CD4-positive, alpha-beta T cell (primary cell): ENCODE results near the gene CHST14. TPM values are rescaled to one million over a fixed set of nuclear protein-coding genes. Genes with fewer than 3 reads are reported as not detected.
A peak's percentile ranks its signal among the peaks of the same experiment; 100 is the strongest.

Experiments used
- ATAC-seq: fragments of 200-7000 bp; cut with Tn5 transposase; one replicate; pipeline ENCODE4 v1.10.0; 2022; ENCODE audit warnings: mild to moderate bottlenecking; ENCODE audit not compliant: poor library complexity
- CTCF ChIA-PET: fragments of 350-600 bp; sonication (Branson Sonifier 250); formaldehyde crosslinking; loops from one replicate; lab custom pipeline; 2021; ENCODE audit warnings: antibody characterized with exemption, inconsistent platforms; lab: Charles Lee
- POLR2A ChIA-PET: fragments of 350-600 bp; sonication (Branson Sonifier 250); formaldehyde crosslinking; loops from one replicate; lab custom pipeline; 2021; ENCODE audit warnings: antibody characterized with exemption, inconsistent platforms; lab: Charles Lee
- DNase-seq, 14 experiments: peaks; one replicate each; pipeline ENCODE4 v3.0.0-alpha.2; 2013 to 2020; ENCODE audit warnings: mixed read lengths in 2 of 14
- H3K27ac ChIP-seq, 2 donors: one replicate each; pipeline versions ENCODE4 v1.5.1 to v1.7.0; 2013; ENCODE audit warnings: low read length in 2 of 2, low read depth in 1 of 2, mild to moderate bottlenecking in 1 of 2
- H3K27me3 ChIP-seq, 2 experiments: 1 replicate in 1 of 2; 2 replicates in 1 of 2; pipeline versions ENCODE4 v1.6.1 to v1.7.0; 2013; ENCODE audit warnings: low read length in 2 of 2, control low read depth in 1 of 2, mild to moderate bottlenecking in 1 of 2, moderate library complexity in 1 of 2; ENCODE audit not compliant: insufficient read depth in 2 of 2, control insufficient read depth in 1 of 2
- H3K36me3 ChIP-seq: one replicate; pipeline ENCODE4 v1.6.1; 2013; ENCODE audit warnings: low read length, control low read depth; ENCODE audit not compliant: insufficient read depth
- H3K4me1 ChIP-seq: one replicate; pipeline ENCODE4 v1.6.1; 2013; ENCODE audit warnings: low read length, control low read depth; ENCODE audit not compliant: insufficient read depth
- H3K4me3 ChIP-seq: one replicate; pipeline ENCODE4 v1.5.1; 2013; ENCODE audit warnings: mild to moderate bottlenecking, low read length, moderate library complexity
- H3K9me3 ChIP-seq, 2 experiments: 1 replicate in 1 of 2; 2 replicates in 1 of 2; pipeline versions ENCODE4 v1.6.1 to v1.7.0; 2013; ENCODE audit warnings: low read length in 2 of 2, mild to moderate bottlenecking in 2 of 2, control low read depth in 1 of 2, moderate library complexity in 1 of 2; ENCODE audit not compliant: control insufficient read depth in 1 of 2, insufficient read depth in 1 of 2
- H3K27ac Mint-ChIP-seq: one replicate; pipeline ENCODE4 v1.8.0; 2020; ENCODE audit warnings: mixed read lengths
- H3K27me3 Mint-ChIP-seq: one replicate; pipeline ENCODE4 v1.8.0; 2021; ENCODE audit warnings: mixed read lengths
- H3K36me3 Mint-ChIP-seq: one replicate; pipeline ENCODE4 v1.8.0; 2021; ENCODE audit warnings: low read depth, mixed read lengths
- H3K4me1 Mint-ChIP-seq: one replicate; pipeline ENCODE4 v1.8.0; 2021; ENCODE audit warnings: low read depth, mixed read lengths
- H3K4me3 Mint-ChIP-seq: one replicate; pipeline ENCODE4 v1.8.0; 2020; ENCODE audit warnings: mild to moderate bottlenecking, mixed read lengths
- H3K9me3 Mint-ChIP-seq: one replicate; pipeline ENCODE4 v1.8.0; 2020; ENCODE audit warnings: mixed read lengths
- CTCF ChIP-seq: fragments of 200-600 bp; IDR thresholded peaks from one replicate; pipeline ENCODE4 v1.8.0; 2022; ENCODE audit warnings: antibody characterized with exemption, mild to moderate bottlenecking
- intact Hi-C, 2 experiments: fragments of 100-400 bp; cut with DNase I in 1 of 2; cut with micrococcal nuclease in 1 of 2; formaldehyde crosslinking; loops; one replicate each; pipeline versions ENCODE4 v1.15.1 to v1.9.0; 2023 to 2025; cut with DNase I, micrococcal nuclease
- total RNA-seq, 174 experiments: library from RNA in 2 of 174; stranded (reverse) in 2 of 174; gene quantifications; one replicate each; pipeline ENCODE4 v1.2.3 and lab custom pipeline; 2021 to 2026

Gene CHST14
- total RNA-seq, 2 experiments from 2014 or later = 4.6 to 5.1 TPM

DNA sequence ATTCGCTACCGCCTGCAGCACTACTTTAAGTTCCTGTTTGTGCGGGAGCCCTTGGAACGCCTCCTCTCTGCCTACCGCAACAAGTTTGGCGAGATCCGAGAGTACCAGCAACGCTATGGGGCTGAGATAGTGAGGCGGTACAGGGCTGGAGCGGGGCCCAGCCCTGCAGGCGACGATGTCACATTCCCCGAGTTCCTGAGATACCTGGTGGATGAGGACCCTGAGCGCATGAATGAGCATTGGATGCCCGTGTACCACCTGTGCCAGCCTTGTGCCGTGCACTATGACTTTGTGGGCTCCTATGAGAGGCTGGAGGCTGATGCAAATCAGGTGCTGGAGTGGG lies 995 bp downstream of the CHST14 start:
- peak overlapping the region; percentile 83 for H3K4me3 ChIP-seq
- Mint-ChIP-seq H3K4me1 (peaks cover 22% of the 10 kb centered on the region), H3K4me3 (peak overlapping the region; percentile 92), H3K36me3 (peaks cover 7% of the 10 kb centered on the region), H3K27ac (peak overlapping the region; percentile 88), H3K9me3 (no peaks in the 10 kb centered on the region), H3K27me3 (no peaks in the 10 kb centered on the region)
- peak; percentile 47 for ATAC-seq
- no peaks in the 10 kb centered on the region for H3K27me3 ChIP-seq
- no peak for TF ChIP-seq CTCF
- DNase-seq = peak in 3 of 14 experiments; percentile 32 to 49 (median 47)
- peaks cover 6% of the 10 kb centered on the region for H3K36me3 ChIP-seq
- intact Hi-C loops = no loop called here
- peaks cover 31% of the 10 kb centered on the region for H3K4me1 ChIP-seq
- ChIA-PET CTCF (no interaction called here), POLR2A (no interaction called here)
- H3K9me3 ChIP-seq = no peaks in the 10 kb centered on the region
- H3K27ac ChIP-seq = no peak overlapping the region

- H3K4me3 ChIP-seq = peak overlapping the region; percentile 83
- H3K27ac Mint-ChIP-seq = peak overlapping the region; percentile 88
Observed at GRCh38 chr15:40472171-40472727, 1.5 kb downstream of the CHST14 start.

DNA sequence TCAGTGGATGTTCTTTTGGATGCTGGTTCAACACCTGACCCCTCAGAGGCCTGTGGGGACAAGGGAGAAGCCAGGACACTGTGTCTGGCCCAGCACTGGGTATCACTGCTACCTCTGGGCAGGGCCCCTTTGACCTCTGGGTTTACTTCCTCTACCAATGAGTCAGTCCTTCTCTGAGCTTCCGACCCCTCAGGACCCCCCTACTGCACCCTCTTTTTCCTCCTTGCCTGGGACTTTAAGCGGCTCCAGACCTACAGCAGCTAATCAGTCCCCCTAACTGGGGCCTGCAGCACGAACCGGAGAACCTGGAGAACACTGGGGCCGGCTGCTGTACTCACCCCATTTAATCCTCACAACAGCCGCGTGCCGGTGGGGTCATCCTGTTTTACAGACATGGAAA lies 3.8 kb downstream of the CHST14 start:
- ChIA-PET CTCF (no interaction called here), POLR2A (interaction anchor here (1.0 kb wide), 2 partner anchors 21 to 166 kb away, joined by 3 to 4 read pairs; no protein-coding TSS in a partner anchor)
- no peak overlapping the region for H3K4me3 ChIP-seq

More at GRCh38 chr15:40472171-40472727, 1.5 kb downstream of the CHST14 start:
- Mint-ChIP-seq H3K9me3 (no peaks in the 10 kb centered on the region), H3K4me1 (peaks cover 19% of the 10 kb centered on the region), H3K4me3 (peak overlapping the region; percentile 92), H3K27me3 (no peaks in the 10 kb centered on the region), H3K36me3 (peaks cover 5% of the 10 kb centered on the region)
- Histone ChIP-seq H3K27ac (no peak overlapping the region), H3K9me3 (no peaks in the 10 kb centered on the region), H3K27me3 (no peaks in the 10 kb centered on the region), H3K4me1 (peaks cover 27% of the 10 kb centered on the region), H3K36me3 (peaks cover 3% of the 10 kb centered on the region)
- no peak for DNase-seq
- intact Hi-C loops = no loop called here
- POLR2A ChIA-PET = no interaction called here
- TF ChIP-seq CTCF = no peak
- CTCF ChIA-PET = no interaction called here
- no peak for ATAC-seq

More for the DNA sequence above, 3.8 kb downstream of the CHST14 start:
- peaks cover 17% of the 10 kb centered on the region for H3K4me1 Mint-ChIP-seq
- H3K9me3 Mint-ChIP-seq = no peaks in the 10 kb centered on the region
- Histone ChIP-seq H3K9me3 (no peaks in the 10 kb centered on the region), H3K27me3 (no peaks in the 10 kb centered on the region), H3K36me3 (no peaks in the 10 kb centered on the region), H3K4me1 (peaks cover 27% of the 10 kb centered on the region), H3K27ac (no peak overlapping the region)
- DNase-seq (no peak), ATAC-seq (no peak)
- no peak overlapping the region for H3K27ac Mint-ChIP-seq
- no peak for TF ChIP-seq CTCF
- H3K27me3 Mint-ChIP-seq = no peaks in the 10 kb centered on the region
- no peak overlapping the region for H3K4me3 Mint-ChIP-seq
- intact Hi-C loops = no loop called here
- peaks cover 5% of the 10 kb centered on the region for H3K36me3 Mint-ChIP-seq
